ENCODE results near the gene EPS15.

GRCh38 chr1:51519048-51519864, at the start of gene EPS15:
- TF ChIP-seq CTCF (IDR thresholded peaks at IDR 0.05): no peak
- TF ChIP-seq POLR2A (IDR thresholded peaks at IDR 0.05): no peak

Measured in lower leg skin (tissue), 3 donors.